Right lobe of liver (tissue), 4 donors: ENCODE measurements around the gene PSMD2.

ENCODE experiments used
- CTCF ChIP-seq, 4 donors: fragments of 200-600 bp in 3 of 4; fragments of 450-650 bp in 1 of 4; IDR thresholded peaks; one replicate each; pipeline versions ENCODE4 v1.5.1 to v1.8.0; 2016 to 2022; ENCODE audit warnings: antibody characterized with exemption in 4 of 4, mild to moderate bottlenecking in 2 of 4
- POLR2A ChIP-seq: fragments of 450-650 bp; IDR thresholded peaks from one replicate; pipeline ENCODE4 v1.6.1; 2017; ENCODE audit warnings: antibody characterized with exemption, mild to moderate bottlenecking
- donor health status: DM: no; HTN: no; CAD: no.
- donor health status: DM: no; HTN: no; CAD: no.
- donor health status: DM: no; HTN: yes; CAD: no.

GRCh38 chr3:184284696-184285095 lies 14.3 kb upstream of the PSMD2 start:
- TF ChIP-seq POLR2A (no peak), CTCF (IDR thresholded peaks at IDR 0.05) (peak; percentile 27 to 38 (median 32))
